Measurements from ENCODE around the gene ARAF.

ARAF gene

DNA sequence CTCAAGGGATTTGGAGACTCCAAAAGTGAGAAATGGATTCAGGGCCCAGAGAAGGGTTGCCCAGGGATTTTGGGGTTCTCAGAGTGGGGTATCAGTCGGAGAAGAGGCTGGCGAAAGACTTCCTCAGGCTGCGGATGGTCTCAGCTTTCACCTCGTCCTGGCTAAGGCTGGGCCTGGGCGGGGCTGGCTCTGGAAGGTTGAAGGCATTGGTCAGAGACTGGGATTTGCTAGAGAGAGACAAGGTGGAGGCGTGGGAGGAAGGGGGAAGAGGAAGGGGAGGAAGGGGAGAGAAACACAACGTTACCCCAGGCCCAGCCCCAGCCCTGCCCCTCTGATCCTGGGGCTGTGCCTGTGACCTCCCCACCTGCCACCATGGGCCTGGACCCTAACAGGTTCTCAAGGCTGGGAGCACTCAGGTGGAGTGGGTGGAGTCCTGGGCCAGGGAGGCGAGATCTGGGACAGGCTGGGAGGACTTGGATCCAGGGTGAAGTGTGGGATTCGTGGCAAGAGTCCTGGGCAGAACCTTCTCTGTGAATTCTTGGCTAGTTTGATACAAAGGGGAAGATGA is 11.9 kb downstream of the ARAF start:
- TF ChIP-seq, protein P1, sequence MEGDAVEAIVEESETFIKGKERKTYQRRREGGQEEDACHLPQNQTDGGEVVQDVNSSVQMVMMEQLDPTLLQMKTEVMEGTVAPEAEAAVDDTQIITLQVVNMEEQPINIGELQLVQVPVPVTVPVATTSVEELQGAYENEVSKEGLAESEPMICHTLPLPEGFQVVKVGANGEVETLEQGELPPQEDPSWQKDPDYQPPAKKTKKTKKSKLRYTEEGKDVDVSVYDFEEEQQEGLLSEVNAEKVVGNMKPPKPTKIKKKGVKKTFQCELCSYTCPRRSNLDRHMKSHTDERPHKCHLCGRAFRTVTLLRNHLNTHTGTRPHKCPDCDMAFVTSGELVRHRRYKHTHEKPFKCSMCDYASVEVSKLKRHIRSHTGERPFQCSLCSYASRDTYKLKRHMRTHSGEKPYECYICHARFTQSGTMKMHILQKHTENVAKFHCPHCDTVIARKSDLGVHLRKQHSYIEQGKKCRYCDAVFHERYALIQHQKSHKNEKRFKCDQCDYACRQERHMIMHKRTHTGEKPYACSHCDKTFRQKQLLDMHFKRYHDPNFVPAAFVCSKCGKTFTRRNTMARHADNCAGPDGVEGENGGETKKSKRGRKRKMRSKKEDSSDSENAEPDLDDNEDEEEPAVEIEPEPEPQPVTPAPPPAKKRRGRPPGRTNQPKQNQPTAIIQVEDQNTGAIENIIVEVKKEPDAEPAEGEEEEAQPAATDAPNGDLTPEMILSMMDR (IDR thresholded peaks at IDR 0.05; ENCODE audit: insufficient read depth, low read depth, low read length, missing control alignments), result no peak
- DNase-seq (ENCODE audit: low read depth), result no peak
- no peak overlapping the region for H3K4me3 ChIP-seq (ENCODE audit: low read depth, low read length)

DNA sequence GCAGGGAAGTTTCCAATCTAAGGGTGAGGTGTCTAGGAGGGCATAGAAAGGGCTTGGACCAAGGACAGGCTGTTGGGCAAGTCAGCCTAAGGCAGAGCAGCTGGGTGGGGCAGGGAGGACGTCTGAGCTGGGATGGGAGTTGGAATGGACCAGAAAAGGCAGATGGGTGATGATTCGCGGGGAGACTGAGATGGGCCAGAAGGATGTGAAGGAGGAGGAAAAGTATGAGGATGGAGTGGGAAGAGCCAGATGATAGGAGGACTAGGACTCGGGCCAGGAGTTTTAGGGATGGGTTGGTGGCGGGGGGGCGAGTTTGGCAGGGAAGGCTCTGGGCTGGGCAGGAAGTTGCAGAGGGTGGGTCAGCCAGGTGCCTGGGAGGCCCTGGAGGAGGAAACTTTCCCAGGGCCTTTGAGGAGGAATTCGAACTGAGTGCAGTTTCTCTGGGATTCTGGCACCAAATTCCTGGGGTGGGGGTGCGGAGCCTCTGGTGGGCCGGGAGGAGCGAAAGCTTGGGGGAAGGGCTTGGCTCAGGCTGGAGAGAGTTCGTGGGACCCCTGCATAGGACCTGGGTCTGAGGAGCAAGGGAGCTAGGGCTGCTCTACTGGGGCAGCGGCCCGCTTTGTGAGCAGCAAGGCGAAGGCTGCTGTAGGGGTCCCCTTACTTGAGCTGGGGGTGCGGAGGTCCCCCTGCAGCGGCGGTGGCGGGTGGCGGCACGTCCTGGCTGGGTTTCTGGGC is 12.5 kb downstream of the ARAF start:
- TF ChIP-seq, protein P1 (IDR thresholded peaks at IDR 0.05; ENCODE audit: insufficient read depth, low read depth, low read length, missing control alignments), result no peak
- DNase-seq (ENCODE audit: low read depth), result no peak
- no peak overlapping the region for H3K4me3 ChIP-seq (ENCODE audit: low read depth, low read length)

DNA sequence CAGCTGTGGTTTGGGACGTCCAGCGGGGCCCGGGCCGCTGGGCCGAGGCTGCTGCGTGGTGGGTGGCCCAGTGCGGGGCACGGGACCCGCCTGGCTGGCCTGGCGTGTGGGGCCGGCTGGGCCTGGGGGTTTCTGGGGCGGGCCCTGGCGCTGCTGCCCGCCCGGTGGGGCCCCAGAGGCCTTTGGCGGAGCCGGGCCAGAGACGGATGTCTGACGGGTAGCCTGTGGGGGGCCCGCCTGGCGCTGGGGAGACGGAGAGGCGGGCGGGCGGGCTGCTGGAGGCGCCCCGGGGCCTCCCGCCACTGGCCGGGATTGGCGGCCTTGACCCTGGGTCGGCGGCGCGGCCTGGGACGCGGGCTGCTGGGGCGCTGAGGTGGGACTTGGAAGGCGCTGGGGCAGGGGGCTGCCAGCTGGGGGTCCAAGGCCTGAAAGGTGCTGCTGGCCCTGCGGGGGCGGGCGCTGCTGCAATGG is 13.1 kb downstream of the ARAF start:
- no peak overlapping the region for H3K4me3 ChIP-seq (ENCODE audit: low read depth, low read length)
- TF ChIP-seq, protein P1 (IDR thresholded peaks at IDR 0.05; ENCODE audit: insufficient read depth, low read depth, low read length, missing control alignments), result no peak
- DNase-seq (ENCODE audit: low read depth), result no peak

DNA sequence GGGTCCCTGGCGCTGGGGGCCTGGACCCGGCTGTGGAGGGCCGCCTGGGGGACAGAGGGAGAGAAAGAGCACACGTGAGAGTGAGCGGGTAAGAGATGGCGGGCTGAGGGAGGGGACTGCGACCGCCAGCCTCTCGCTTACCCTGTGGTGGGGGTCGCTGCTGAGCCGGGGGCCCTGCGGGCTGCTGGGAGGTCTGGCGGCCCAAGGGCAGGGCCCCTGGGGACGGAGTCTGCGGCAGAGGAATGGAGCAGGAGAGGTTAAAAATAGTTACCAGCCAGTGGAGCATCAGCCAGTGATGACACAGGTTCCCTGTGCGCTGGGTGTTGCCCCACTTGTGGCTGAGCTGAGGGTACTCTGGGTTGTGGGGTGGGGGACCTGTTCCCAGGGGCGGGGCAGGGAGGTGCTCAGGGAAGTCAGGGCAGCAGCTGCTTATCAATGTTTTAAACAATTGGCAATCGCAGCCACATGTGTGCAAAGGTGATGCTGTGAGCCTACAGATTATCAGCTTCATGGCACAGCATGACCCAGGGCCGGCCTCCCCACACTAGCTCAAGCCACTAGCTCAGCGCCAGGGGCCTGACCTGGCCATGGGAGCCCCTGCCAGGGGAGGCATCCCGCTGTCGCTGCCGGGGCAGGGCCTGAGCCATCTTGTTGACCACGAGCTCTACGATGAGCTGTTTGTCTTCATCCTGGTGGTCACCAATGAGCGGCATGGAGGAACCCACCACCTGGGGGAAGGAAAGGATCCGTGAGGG is 13.7 kb downstream of the ARAF start:
- no peak overlapping the region for H3K4me3 ChIP-seq (ENCODE audit: low read depth, low read length)
- DNase-seq (ENCODE audit: low read depth), result no peak
- TF ChIP-seq, protein P1 (IDR thresholded peaks at IDR 0.05; ENCODE audit: insufficient read depth, low read depth, low read length, missing control alignments), result no peak

DNA sequence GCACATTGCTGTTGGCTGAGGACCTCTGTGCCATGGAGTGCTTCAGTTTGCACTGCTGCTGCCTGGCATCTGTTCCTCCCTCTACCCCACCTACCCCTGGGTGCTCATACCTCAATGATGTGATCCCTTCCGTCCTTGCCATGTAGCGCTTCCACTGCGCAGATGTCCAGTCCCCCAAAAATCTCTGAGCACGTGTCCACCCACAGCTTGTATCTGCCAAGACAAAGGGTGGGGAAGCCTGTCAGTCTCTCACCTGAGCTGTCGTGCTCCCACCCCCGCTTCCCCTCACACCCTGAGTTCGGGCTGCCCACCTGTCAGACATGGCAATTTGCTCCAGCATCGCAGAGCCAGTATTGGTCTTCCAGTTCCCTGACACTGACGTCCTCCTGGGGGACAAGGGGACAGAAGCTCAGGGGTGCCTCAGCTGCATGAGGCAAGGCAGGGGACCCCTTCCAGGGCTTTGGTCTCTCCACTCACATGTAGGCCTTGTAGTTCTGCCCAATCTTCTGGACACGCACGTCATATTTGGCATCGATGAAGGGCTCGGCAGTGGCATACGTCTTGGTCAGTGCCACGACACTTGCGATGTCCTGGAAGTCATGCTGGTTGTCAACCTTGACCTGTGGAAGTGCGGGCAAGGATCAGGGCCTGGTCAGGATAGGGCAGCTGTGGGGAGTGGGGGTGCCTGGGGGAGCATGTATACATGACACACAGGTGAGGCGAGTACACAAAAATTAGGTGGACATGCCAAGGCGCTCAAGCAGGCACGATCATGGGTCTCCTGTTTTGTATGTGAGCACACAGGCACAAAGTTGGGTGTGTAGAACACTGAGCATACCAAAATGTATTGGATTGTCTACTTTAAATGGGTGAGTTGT is 15.3 kb downstream of the ARAF start:
- TF ChIP-seq, protein P1 (IDR thresholded peaks at IDR 0.05; ENCODE audit: insufficient read depth, low read depth, low read length, missing control alignments), result no peak
- DNase-seq (ENCODE audit: low read depth), result no peak
- no peak overlapping the region for H3K4me3 ChIP-seq (ENCODE audit: low read depth, low read length)

DNA sequence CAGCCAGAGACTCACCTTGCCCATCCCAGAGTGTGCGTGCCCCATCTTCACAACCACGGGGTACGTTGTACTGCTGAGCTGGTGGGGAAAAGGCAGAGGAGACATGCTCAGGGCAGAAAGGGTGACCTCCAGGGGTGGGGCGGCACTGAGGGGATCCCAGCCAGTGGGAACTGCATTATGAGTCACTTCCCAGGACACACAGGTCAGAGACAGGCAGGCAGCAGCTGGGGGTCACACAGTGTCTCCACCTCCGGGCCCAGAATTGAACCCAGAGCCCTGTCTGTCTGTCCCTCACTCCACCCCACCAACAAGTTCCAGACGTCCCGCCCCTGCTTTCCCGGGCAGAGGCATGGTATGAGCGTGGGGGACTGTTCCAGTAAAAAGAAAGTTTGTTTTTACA is 16.4 kb downstream of the ARAF start:
- H3K4me3 ChIP-seq (ENCODE audit: low read depth, low read length), result no peak overlapping the region
- DNase-seq (ENCODE audit: low read depth), result no peak
- TF ChIP-seq, protein P1 (IDR thresholded peaks at IDR 0.05; ENCODE audit: insufficient read depth, low read depth, low read length, missing control alignments), result no peak
